K562 (cell line): ENCODE measurements around the gene RNASEH2A. TPM values are rescaled to one million over a fixed set of nuclear protein-coding genes. Genes with fewer than 3 reads are reported as not detected.

Experiments used
- BRF2 ChIP-seq: IDR thresholded peaks from 3 replicates; pipeline ENCODE4 v1.6.1; 2011; ENCODE audit warnings: borderline replicate concordance, mild to moderate bottlenecking; ENCODE audit not compliant: insufficient read length, insufficient read depth
- CEBPB ChIP-seq: fragments of 450-650 bp; IDR thresholded peaks from 2 replicates; pipeline ENCODE4 v1.6.1; 2016; ENCODE audit warnings: missing genetic modification characterization, missing compliant biosample characterization
- CUX1 ChIP-seq: fragments of 200-800 bp; sonication (Bioruptor generic); IDR thresholded peaks from 2 replicates; pipeline ENCODE4 v1.6.1; 2016; ENCODE audit warnings: missing genetic modification characterization, missing compliant biosample characterization
- DPF2 ChIP-seq: fragments of 450-650 bp; IDR thresholded peaks from 2 replicates; pipeline ENCODE4 v1.6.1; 2016
- FOXA3 ChIP-seq, 2 experiments: fragments of 450-650 bp in 1 of 2; sonication (generic) in 1 of 2; formaldehyde crosslinking; IDR thresholded peaks in 1 of 2; conservative IDR thresholded peaks in 1 of 2; 2 replicates each; pipeline versions ENCODE4 v1.4.0 to v1.8.0; 2020 to 2022; ENCODE audit warnings: mild to moderate bottlenecking in 2 of 2, missing genetic modification reagents in 1 of 2
- FOXJ2 ChIP-seq: fragments of 200-800 bp; sonication (Bioruptor generic); IDR thresholded peaks from 2 replicates; pipeline ENCODE4 v1.6.1; 2016; ENCODE audit warnings: missing genetic modification characterization, missing compliant biosample characterization
- KDM2B ChIP-seq: fragments of 250-450 bp; sonication (Bioruptor Pico); IDR thresholded peaks from 2 replicates; pipeline ENCODE4 v1.8.0; 2021; ENCODE audit warnings: mild to moderate bottlenecking, moderate library complexity
- MED1 ChIP-seq: sonication (generic); formaldehyde crosslinking; IDR thresholded peaks from 2 replicates; pipeline ENCODE4 v1.8.1; 2023; ENCODE audit warnings: missing genetic modification reagents, borderline replicate concordance
- MEF2A ChIP-seq: IDR thresholded peaks from 2 replicates; pipeline ENCODE4 v1.6.1; 2011; ENCODE audit warnings: low read depth, mild to moderate bottlenecking, low read length, moderate library complexity; ENCODE audit not compliant: control insufficient read depth
- MYC ChIP-seq, 2 experiments: fragments of 250-450 bp in 1 of 2; sonication (Bioruptor Pico) in 1 of 2; IDR thresholded peaks; 2 replicates each; pipeline versions ENCODE4 v1.5.1 to v1.6.1; 2012 to 2021; ENCODE audit warnings: low read depth in 2 of 2, borderline replicate concordance in 1 of 2, improper control_type of control experiment in 1 of 2, low read length in 1 of 2, mild to moderate bottlenecking in 1 of 2, moderate library complexity in 1 of 2
- NR0B1 ChIP-seq: fragments of 450-650 bp; IDR thresholded peaks from one replicate; pipeline ENCODE4 v1.6.1; 2018; ENCODE audit warnings: mild to moderate bottlenecking, moderate library complexity; ENCODE audit not compliant: partially characterized antibody
- PRMT5 ChIP-seq: sonication (generic); formaldehyde crosslinking; IDR thresholded peaks from 2 replicates; pipeline ENCODE4 v1.5.0; 2020; ENCODE audit warnings: missing genetic modification reagents
- PTBP1 ChIP-seq: fragments of 200-400 bp; formaldehyde crosslinking; IDR thresholded peaks from 2 replicates; pipeline ENCODE4 v1.6.1; 2017; ENCODE audit warnings: low read depth, low read length
- SREBF2 ChIP-seq: sonication (generic); formaldehyde crosslinking; IDR thresholded peaks from 2 replicates; pipeline ENCODE4 v1.4.0; 2020; ENCODE audit warnings: mild to moderate bottlenecking, missing genetic modification reagents
- STAG1 ChIP-seq: sonication (generic); formaldehyde crosslinking; IDR thresholded peaks from 2 replicates; pipeline ENCODE4 v1.5.0; 2020; ENCODE audit warnings: missing genetic modification reagents, borderline replicate concordance
- TAL1 ChIP-seq: fragments of 450-650 bp; IDR thresholded peaks from 2 replicates; pipeline ENCODE4 v1.6.1; 2016; ENCODE audit warnings: mild to moderate bottlenecking
- TBP ChIP-seq: optimal IDR thresholded peaks from 2 replicates; pipeline ENCODE3; 2011; ENCODE audit warnings: low read depth, low read length, improper control_type of control experiment
- ZNF384 ChIP-seq: IDR thresholded peaks from 2 replicates; pipeline ENCODE4 v1.6.1; 2012; ENCODE audit warnings: low read depth, low read length, improper control_type of control experiment
- ZNF511 ChIP-seq: sonication (generic); formaldehyde crosslinking; IDR thresholded peaks from 2 replicates; pipeline ENCODE4 v1.8.0; 2022; ENCODE audit warnings: mild to moderate bottlenecking, missing genetic modification reagents
- polyA plus RNA-seq, 8 experiments: library from polyadenylated mRNA; depleted of rRNA in 4 of 8; stranded (reverse) in 5 of 8; unstranded in 3 of 8; fragments of >200 nt; fragmentation: Nextera tagmentation in 2 of 8; fragmentation: Illumina TruSeq in 1 of 8; extraction: Ambion mirVana in 2 of 8; extraction: Trizol in 1 of 8; gene quantifications; 2 replicates each; pipeline versions ENCODE4 v1.2.1 to v1.2.3, GENCODE V29; 2011 to 2014; ENCODE audit warnings: inconsistent platforms in 1 of 8, missing spikeins in 1 of 8
- total RNA-seq, 7 experiments: library from RNA; depleted of rRNA in 6 of 7; stranded (reverse); fragments of >200 nt in 6 of 7; fragmentation: Illumina TruSeq in 2 of 7; extraction: Trizol in 2 of 7; gene quantifications; 2 replicates each; pipeline versions ENCODE4 v1.2.1 to v1.2.3, GENCODE V29; 2011 to 2021; ENCODE audit warnings: low replicate concordance in 1 of 7

The RNASEH2A gene
- total and polyA plus RNA-seq, 9 of the 15 experiments (the other 6 are each of a cell fraction or from before 2014, with no cell fraction given), result 22.3 to 78.0 (median 61.7) TPM

- TF ChIP-seq TBP (peak; percentile 21), BRF2 (no peak), CEBPB (tag) (no peak), TAL1 (no peak), PRMT5 (CRISPR knock-in tag) (no peak), NR0B1 (no peak), STAG1 (CRISPR knock-in tag) (no peak), SREBF2 (CRISPR knock-in tag) (no peak), DPF2 (no peak), ZNF384 (no peak; the same call in 1 of the 2 replicates), PTBP1 (peak; percentile 49; the same call in 1 of the 2 replicates), MYC (IDR thresholded peaks at IDR 0.05; ENCODE audit: low read depth, low read length) (peak; percentile 60; the same call in 1 of the 2 replicates), MYC (CRISPR knock-in tag; IDR thresholded peaks at IDR 0.05; ENCODE audit: borderline replicate concordance, low read depth) (0 out of 2 replicates have a peak, but pooled peaks have one; percentile 25), CUX1 (CRISPR knock-in tag) (no peak), KDM2B (CRISPR knock-in tag) (no peak), ZNF511 (no peak), MEF2A (no peak), MED1 (CRISPR knock-in tag) (no peak), FOXA3 (CRISPR knock-in tag; conservative IDR thresholded peaks at IDR 0.05 in 1 of 2, IDR thresholded peaks at IDR 0.05 in 1 of 2) (no peak), FOXJ2 (tag) (no peak)
Measured at GRCh38 chr19:12792051-12792852, 14.1 kb upstream of the RNASEH2A start (continued).
